ENCODE results near the gene ST6GALNAC5.

ST6GALNAC5 gene

DNA sequence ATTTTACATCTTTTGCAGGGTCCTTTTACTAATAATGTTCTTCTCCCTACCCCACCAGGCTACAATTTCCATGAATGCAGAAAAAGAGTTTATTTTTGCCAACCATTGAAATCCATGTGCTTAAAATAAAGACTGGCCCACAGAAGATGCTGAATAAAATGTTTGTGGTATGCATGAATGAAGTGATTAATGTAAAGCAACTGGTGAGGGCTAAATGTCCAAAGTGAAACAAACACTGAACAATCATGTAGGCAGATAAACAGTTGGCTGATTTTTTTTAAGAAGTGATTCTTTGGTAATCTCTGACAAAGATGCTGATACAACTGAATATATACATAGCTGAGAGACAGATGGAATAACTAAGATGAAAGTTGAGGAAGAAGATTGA, 94.5 kb downstream of the ST6GALNAC5 start:
- TF ChIP-seq CREB1 (IDR thresholded peaks at IDR 0.05; ENCODE audit: low read depth) (no peak), ZBTB7A (IDR thresholded peaks at IDR 0.05; ENCODE audit: low read depth) (no peak), MAX (IDR thresholded peaks at IDR 0.05) (no peak), TCF12 (IDR thresholded peaks at IDR 0.05; ENCODE audit: low read depth) (no peak), EGR1 (IDR thresholded peaks at IDR 0.05) (no peak), RAD21 (IDR thresholded peaks at IDR 0.05; ENCODE audit: low read depth) (no peak), TAF1 (IDR thresholded peaks at IDR 0.05; ENCODE audit: low read depth) (no peak), NFIC (IDR thresholded peaks at IDR 0.05) (no peak), FOXM1 (IDR thresholded peaks at IDR 0.05; ENCODE audit: borderline replicate concordance, low read depth) (no peak), TEAD4 (IDR thresholded peaks at IDR 0.05) (no peak), CEBPB (IDR thresholded peaks at IDR 0.05) (no peak), EP300 (IDR thresholded peaks at IDR 0.05; ENCODE audit: borderline replicate concordance) (no peak), YY1 (IDR thresholded peaks at IDR 0.05; ENCODE audit: low read depth) (no peak), USF1 (IDR thresholded peaks at IDR 0.05) (no peak)
- TF ChIP-seq, protein P1, sequence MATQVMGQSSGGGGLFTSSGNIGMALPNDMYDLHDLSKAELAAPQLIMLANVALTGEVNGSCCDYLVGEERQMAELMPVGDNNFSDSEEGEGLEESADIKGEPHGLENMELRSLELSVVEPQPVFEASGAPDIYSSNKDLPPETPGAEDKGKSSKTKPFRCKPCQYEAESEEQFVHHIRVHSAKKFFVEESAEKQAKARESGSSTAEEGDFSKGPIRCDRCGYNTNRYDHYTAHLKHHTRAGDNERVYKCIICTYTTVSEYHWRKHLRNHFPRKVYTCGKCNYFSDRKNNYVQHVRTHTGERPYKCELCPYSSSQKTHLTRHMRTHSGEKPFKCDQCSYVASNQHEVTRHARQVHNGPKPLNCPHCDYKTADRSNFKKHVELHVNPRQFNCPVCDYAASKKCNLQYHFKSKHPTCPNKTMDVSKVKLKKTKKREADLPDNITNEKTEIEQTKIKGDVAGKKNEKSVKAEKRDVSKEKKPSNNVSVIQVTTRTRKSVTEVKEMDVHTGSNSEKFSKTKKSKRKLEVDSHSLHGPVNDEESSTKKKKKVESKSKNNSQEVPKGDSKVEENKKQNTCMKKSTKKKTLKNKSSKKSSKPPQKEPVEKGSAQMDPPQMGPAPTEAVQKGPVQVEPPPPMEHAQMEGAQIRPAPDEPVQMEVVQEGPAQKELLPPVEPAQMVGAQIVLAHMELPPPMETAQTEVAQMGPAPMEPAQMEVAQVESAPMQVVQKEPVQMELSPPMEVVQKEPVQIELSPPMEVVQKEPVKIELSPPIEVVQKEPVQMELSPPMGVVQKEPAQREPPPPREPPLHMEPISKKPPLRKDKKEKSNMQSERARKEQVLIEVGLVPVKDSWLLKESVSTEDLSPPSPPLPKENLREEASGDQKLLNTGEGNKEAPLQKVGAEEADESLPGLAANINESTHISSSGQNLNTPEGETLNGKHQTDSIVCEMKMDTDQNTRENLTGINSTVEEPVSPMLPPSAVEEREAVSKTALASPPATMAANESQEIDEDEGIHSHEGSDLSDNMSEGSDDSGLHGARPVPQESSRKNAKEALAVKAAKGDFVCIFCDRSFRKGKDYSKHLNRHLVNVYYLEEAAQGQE (IDR thresholded peaks at IDR 0.05; ENCODE audit: low read depth) = no peak

- TF ChIP-seq EGR1 (IDR thresholded peaks at IDR 0.05) = no peak
- TF ChIP-seq TAF1 (IDR thresholded peaks at IDR 0.05; ENCODE audit: low read depth) = no peak
- no peak for TF ChIP-seq ZBTB7A (IDR thresholded peaks at IDR 0.05; ENCODE audit: low read depth)
- TF ChIP-seq TEAD4 (IDR thresholded peaks at IDR 0.05) = no peak
- TF ChIP-seq CREB1 (IDR thresholded peaks at IDR 0.05; ENCODE audit: low read depth) = no peak
- no peak for TF ChIP-seq RAD21 (IDR thresholded peaks at IDR 0.05; ENCODE audit: low read depth)
- TF ChIP-seq TCF12 (IDR thresholded peaks at IDR 0.05; ENCODE audit: low read depth) = no peak
- TF ChIP-seq USF1 (IDR thresholded peaks at IDR 0.05) = no peak
- TF ChIP-seq FOXM1 (IDR thresholded peaks at IDR 0.05; ENCODE audit: borderline replicate concordance, low read depth) = no peak
- no peak for TF ChIP-seq CEBPB (IDR thresholded peaks at IDR 0.05)
- no peak for TF ChIP-seq YY1 (IDR thresholded peaks at IDR 0.05; ENCODE audit: low read depth)
- no peak for TF ChIP-seq EP300 (IDR thresholded peaks at IDR 0.05; ENCODE audit: borderline replicate concordance)
- no peak for TF ChIP-seq MAX (IDR thresholded peaks at IDR 0.05)
- no peak for TF ChIP-seq NFIC (IDR thresholded peaks at IDR 0.05)
- TF ChIP-seq, protein P1 (IDR thresholded peaks at IDR 0.05; ENCODE audit: low read depth) = no peak
These were observed 122.7 kb downstream of the ST6GALNAC5 start for GRCh38 chr1:76989976-76990375.

DNA sequence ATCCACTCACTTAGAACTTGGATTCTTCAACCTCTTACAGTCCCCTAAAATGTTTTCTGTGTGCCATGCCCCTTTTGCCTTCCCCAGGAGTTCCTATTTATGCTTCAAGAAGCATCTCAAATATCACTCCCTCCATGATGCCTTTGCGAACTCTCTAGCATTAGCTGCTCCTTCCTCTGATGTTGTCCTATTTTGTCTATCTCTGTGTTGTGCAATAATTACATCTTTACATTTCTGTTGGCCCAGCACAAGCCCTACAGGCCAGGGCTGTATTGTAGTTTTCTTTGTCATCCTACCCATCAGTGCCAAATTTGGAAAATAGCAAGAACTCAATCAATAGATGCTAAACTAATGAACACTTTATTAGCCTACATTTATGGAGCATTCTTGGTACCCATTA, 125.8 kb downstream of the ST6GALNAC5 start:
- TF ChIP-seq FOXM1 (IDR thresholded peaks at IDR 0.05; ENCODE audit: borderline replicate concordance, low read depth) = no peak
- no peak for TF ChIP-seq RAD21 (IDR thresholded peaks at IDR 0.05; ENCODE audit: low read depth)
- TF ChIP-seq TEAD4 (IDR thresholded peaks at IDR 0.05) = no peak
- no peak for TF ChIP-seq EP300 (IDR thresholded peaks at IDR 0.05; ENCODE audit: borderline replicate concordance)
- no peak for TF ChIP-seq EGR1 (IDR thresholded peaks at IDR 0.05)
- no peak for TF ChIP-seq MAX (IDR thresholded peaks at IDR 0.05)
- TF ChIP-seq ZBTB7A (IDR thresholded peaks at IDR 0.05; ENCODE audit: low read depth) = no peak
- TF ChIP-seq, protein P1 (IDR thresholded peaks at IDR 0.05; ENCODE audit: low read depth) = no peak
- no peak for TF ChIP-seq YY1 (IDR thresholded peaks at IDR 0.05; ENCODE audit: low read depth)

DNA sequence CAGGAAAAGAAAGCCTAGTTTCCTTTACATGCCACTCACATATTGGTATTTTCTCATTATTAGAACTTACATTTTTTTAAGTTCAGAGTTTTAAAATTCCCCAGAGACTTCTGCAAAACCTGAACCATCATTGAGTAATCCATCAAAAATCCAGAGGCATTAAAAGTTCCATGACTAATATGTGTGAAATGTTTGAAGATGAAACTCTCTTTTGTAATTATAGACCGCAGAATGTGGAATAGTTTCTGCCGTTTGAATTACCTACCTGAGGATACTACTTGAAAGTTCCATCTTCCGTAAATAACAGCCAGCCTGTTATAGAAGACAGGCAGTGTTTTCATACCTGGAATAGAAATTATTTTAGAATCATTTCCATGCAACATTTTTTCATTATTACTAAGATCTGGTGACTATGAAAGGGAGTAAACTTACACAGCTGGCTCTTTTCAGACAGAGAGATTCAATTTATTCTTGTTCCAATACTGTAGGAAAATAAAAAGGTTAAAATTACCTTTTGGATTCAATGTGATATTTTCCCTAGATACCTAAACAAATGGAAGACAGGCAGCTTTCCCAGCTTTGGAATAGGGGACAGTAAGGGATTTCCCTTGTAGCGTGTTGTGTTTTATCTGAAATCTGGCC, 131.4 kb downstream of the ST6GALNAC5 start:
- TF ChIP-seq TEAD4 (IDR thresholded peaks at IDR 0.05) (peak; percentile 55; the same call in 1 of the 2 replicates), NFIC (IDR thresholded peaks at IDR 0.05) (no peak), ZBTB7A (IDR thresholded peaks at IDR 0.05; ENCODE audit: low read depth) (no peak)

Data from Ishikawa (cell line).